ENCODE measurements around the gene RAB6A. TPM values are rescaled to one million over a fixed set of nuclear protein-coding genes. Genes with fewer than 3 reads are reported as not detected.

Gene RAB6A
- total RNA-seq, 4 donors from 2014 or later: 89.7 to 182 (median 113) TPM

GRCh38 chr11:73655686-73656085, 105.2 kb downstream of the RAB6A start:
- H3K27me3 ChIP-seq: no peaks in the 10 kb centered on the region
- H3K4me1 ChIP-seq: peaks cover 7% of the 10 kb centered on the region
- H3K27ac ChIP-seq: no peak overlapping the region
- no peak overlapping the region for H3K4me3 ChIP-seq
- H3K36me3 ChIP-seq: no peaks in the 10 kb centered on the region
- TF ChIP-seq POLR2A (IDR thresholded peaks at IDR 0.05): no peak
- TF ChIP-seq CTCF (IDR thresholded peaks at IDR 0.05): no peak
- no peak for TF ChIP-seq POLR2AphosphoS5 (IDR thresholded peaks at IDR 0.05)
- no peak for TF ChIP-seq EP300 (IDR thresholded peaks at IDR 0.05)
- peak in 1 of 2 donors; percentile 70 for DNase-seq (ENCODE audit: low spot score in 2 of 2)
- 91% methylated on average over 7 of the region's 8 CpGs for WGBS
- H3K9me3 ChIP-seq: no peaks in the 10 kb centered on the region

GRCh38 chr11:73654482-73655021, 106.3 kb downstream of the RAB6A start:
- Histone ChIP-seq H3K4me1 (no peaks in the 10 kb centered on the region), H3K27me3 (no peaks in the 10 kb centered on the region), H3K9me3 (no peaks in the 10 kb centered on the region), H3K36me3 (no peaks in the 10 kb centered on the region), H3K27ac (no peak overlapping the region), H3K4me3 (no peak overlapping the region)
- TF ChIP-seq POLR2A (IDR thresholded peaks at IDR 0.05) (no peak), EP300 (IDR thresholded peaks at IDR 0.05) (no peak), CTCF (IDR thresholded peaks at IDR 0.05) (no peak), POLR2AphosphoS5 (IDR thresholded peaks at IDR 0.05) (no peak)
- DNase-seq (ENCODE audit: low spot score in 2 of 2): peak in 1 of 2 donors; percentile 16
- WGBS: 82% methylated on average over 7 of the region's 7 CpGs

- no peaks in the 10 kb centered on the region for H3K4me1 ChIP-seq
- TF ChIP-seq POLR2AphosphoS5 (IDR thresholded peaks at IDR 0.05): no peak
- TF ChIP-seq EP300 (IDR thresholded peaks at IDR 0.05): no peak
- no peak for TF ChIP-seq POLR2A (IDR thresholded peaks at IDR 0.05)
- TF ChIP-seq CTCF (IDR thresholded peaks at IDR 0.05): no peak
- H3K27me3 ChIP-seq: no peaks in the 10 kb centered on the region
- no peak overlapping the region for H3K27ac ChIP-seq
- H3K36me3 ChIP-seq: no peaks in the 10 kb centered on the region
- no peak for DNase-seq (ENCODE audit: low spot score in 2 of 2)
- no peak overlapping the region for H3K4me3 ChIP-seq
- no peaks in the 10 kb centered on the region for H3K9me3 ChIP-seq
- 78% methylated on average over 5 of the region's 5 CpGs for WGBS
Measured at GRCh38 chr11:73653996-73654395, 106.9 kb downstream of the RAB6A start.

- no peaks in the 10 kb centered on the region for H3K4me1 ChIP-seq
- 98% methylated on average over 6 of the region's 6 CpGs for WGBS
- H3K36me3 ChIP-seq: no peaks in the 10 kb centered on the region
- H3K27me3 ChIP-seq: no peaks in the 10 kb centered on the region
- no peaks in the 10 kb centered on the region for H3K9me3 ChIP-seq
- H3K27ac ChIP-seq: no peak overlapping the region
- TF ChIP-seq POLR2AphosphoS5 (IDR thresholded peaks at IDR 0.05): no peak
- no peak for TF ChIP-seq CTCF (IDR thresholded peaks at IDR 0.05)
- no peak for TF ChIP-seq POLR2A (IDR thresholded peaks at IDR 0.05)
- no peak for TF ChIP-seq EP300 (IDR thresholded peaks at IDR 0.05)
- no peak overlapping the region for H3K4me3 ChIP-seq
- no peak for DNase-seq (ENCODE audit: low spot score in 2 of 2)
Measured at GRCh38 chr11:73652856-73653559, 107.9 kb downstream of the RAB6A start.

- TF ChIP-seq POLR2AphosphoS5 (IDR thresholded peaks at IDR 0.05): no peak
- TF ChIP-seq POLR2A (IDR thresholded peaks at IDR 0.05): no peak
- no peak for TF ChIP-seq CTCF (IDR thresholded peaks at IDR 0.05)
- TF ChIP-seq EP300 (IDR thresholded peaks at IDR 0.05): no peak
- WGBS: 63% methylated on average over 4 of the region's 8 CpGs
- no peaks in the 10 kb centered on the region for H3K27me3 ChIP-seq
- peak overlapping the region; percentile 53 for H3K27ac ChIP-seq
- no peak for DNase-seq (ENCODE audit: low spot score in 2 of 2)
- no peak overlapping the region for H3K4me3 ChIP-seq
- no peaks in the 10 kb centered on the region for H3K36me3 ChIP-seq
- H3K4me1 ChIP-seq: peaks cover 6% of the 10 kb centered on the region
- no peaks in the 10 kb centered on the region for H3K9me3 ChIP-seq
Measured at GRCh38 chr11:73652046-73652730, 108.7 kb downstream of the RAB6A start.
